Measurements from ENCODE around the gene ITGAX.
"Not testable (repeated sequence)": the region's sequence is repeated elsewhere in the genome, so short reads cannot be mapped to it uniquely, and the experiment has no call there.

Gene ITGAX

DNA sequence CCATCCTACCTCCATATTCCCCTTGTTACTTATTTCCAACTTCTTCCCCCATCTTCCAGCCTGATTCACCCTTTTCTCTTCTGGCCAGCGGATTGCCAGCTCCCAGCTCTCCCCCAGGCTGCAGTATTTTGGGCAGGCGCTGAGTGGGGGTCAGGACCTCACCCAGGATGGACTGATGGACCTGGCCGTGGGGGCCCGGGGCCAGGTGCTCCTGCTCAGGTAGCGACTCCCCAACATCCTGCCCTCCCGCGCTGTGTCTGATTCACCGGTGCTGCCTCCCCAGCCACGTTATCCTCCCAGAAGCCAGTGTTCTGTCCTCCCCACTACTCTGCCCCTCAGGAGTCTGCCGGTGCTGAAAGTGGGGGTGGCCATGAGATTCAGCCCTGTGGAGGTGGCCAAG is 57.8 kb downstream of the ITGAX start:
- no peak for DNase-seq

DNA sequence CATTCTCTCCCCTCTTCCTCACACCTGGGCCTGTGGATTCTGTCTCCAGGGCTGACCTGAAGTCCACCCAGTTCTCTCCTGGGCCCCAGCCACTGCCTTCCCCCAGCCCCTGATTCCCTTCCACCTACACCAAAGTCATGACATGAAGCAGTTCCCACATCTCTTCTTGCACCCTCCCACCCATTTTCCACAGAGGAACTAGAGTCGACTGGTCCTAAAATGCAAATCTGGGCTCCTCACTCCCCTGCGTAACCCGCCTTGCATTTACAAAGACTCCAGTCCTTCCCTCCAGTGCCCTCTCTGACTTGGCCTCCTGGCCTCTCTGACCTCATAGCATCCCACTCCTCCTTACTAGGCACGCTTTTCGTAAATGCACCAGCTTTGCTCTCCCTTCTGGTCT is 58.4 kb downstream of the ITGAX start:
- no peak for DNase-seq

DNA sequence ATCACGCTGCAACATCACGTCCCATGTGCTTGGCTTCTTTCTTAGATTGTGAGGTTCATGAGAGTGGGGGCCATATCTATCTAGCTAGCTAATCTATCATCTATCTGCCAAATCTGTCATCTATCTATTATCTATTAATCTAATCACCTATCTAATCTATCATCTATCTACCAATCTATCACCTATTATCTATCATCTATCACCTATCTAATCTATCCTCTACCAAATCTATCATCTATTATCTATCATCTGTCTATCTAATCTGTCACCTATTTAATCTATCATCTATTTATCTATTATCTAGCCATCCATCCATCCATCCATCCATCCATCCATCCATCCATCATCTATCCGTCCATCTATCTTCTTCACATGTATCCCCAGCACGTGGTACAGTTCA is 59.0 kb downstream of the ITGAX start:
- DNase-seq, result no peak

DNA sequence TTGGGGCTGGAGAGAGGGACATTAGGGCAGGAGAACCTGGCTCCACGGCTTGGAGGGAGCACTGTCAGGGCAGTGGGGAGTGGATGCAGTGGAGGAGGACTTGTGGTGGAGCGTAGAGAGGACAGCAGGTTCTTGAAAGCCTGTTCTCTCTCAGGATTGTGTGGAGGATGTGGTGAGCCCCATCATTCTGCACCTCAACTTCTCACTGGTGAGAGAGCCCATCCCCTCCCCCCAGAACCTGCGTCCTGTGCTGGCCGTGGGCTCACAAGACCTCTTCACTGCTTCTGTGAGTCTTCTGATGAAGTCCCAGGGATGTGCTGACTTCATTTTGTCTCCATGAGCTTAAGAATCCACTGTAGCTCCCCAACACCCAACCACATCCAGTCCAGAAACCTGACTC is 59.7 kb downstream of the ITGAX start:
- DNase-seq, result no peak

DNA sequence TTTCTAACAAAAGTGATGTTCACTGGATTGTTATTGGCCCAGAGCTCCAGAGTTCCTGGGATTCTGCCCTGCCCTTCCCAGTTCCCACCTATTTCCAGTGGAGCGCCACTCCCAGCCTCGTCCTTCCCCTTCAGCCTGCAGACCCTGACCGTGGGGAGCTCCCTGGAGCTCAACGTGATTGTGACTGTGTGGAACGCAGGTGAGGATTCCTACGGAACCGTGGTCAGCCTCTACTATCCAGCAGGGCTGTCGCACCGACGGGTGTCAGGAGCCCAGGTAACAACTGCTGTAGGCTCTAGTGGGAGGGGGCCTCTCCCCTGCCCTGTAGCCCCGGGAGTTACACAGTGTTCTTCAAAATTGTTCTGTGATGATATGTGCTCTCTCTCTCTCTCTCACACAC is 61.4 kb downstream of the ITGAX start:
- no peak for DNase-seq

DNA sequence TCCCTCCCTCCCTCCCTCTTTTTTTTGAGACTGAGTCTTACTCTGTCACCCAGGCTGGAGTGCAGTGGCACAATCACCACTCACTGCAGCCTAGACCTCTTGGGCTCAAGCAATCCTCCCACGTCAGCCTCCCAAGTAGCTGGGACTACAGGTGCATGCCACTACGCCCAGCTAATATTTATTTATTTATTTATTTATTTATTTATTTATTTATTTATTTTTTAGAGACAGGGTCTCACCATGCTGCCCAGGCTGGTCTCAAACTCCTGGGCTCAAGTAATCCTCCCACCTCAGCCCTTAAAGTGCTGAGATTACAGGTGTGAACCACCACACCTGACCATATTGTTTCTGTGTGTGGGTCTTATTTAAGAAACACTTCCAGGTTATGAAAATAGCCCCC is 62.1 kb downstream of the ITGAX start:
- DNase-seq, result not testable (repeated sequence)

DNA sequence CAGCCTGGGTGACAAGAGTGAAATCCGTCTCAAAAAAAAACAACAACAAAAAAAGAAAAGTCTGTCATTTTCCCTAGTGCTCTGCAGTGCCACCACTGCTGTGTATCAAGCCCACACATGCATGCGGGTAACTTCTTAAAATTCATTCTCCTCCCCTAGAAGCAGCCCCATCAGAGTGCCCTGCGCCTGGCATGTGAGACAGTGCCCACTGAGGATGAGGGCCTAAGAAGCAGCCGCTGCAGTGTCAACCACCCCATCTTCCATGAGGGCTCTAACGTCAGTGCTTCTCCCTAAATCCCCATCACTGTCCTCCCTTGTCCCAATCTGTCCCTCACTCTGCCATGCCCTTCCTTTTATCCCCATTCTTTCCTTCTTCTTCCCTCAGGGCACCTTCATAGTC is 62.9 kb downstream of the ITGAX start:
- DNase-seq, result no peak

DNA sequence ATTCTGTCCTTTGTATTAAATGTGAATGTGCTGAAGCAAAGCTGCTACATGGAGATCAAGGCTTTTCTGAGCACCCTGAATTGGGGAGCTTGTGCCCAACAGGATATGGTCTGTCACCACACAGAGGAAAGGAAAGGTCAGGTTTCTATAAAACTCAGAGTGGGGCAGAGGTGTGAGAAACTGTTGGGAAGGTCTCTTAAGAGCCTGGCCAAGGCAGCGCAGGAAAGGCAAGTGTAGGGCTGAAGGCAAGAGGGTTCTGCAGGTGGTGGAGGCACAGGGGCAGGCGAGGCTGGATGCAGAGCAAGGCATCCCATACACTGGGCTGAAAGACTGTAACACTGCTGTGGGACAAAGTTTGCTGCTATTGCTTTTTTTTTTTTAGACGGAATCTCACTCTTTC is 65.1 kb downstream of the ITGAX start:
- no peak for DNase-seq

DNA sequence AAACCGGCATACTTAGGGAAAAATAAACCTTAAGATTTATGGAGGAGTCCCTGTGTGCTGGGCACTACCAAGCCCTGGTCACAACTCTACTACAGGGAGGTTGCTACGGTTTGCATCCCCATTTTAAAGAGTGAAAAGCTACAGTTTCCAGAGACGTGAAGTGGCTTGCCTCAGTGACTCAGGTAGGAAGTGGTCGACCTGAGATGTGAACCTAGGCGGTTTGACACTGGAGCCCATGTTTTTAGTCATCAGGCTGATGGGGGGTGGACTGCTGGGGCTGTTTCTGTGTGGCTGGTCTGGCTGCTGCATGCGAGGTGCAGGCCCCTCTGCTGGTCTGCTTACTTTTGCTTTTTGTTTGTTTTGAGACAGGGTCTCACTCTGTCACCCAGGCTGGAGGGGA is 66.6 kb downstream of the ITGAX start:
- no peak for DNase-seq

DNA sequence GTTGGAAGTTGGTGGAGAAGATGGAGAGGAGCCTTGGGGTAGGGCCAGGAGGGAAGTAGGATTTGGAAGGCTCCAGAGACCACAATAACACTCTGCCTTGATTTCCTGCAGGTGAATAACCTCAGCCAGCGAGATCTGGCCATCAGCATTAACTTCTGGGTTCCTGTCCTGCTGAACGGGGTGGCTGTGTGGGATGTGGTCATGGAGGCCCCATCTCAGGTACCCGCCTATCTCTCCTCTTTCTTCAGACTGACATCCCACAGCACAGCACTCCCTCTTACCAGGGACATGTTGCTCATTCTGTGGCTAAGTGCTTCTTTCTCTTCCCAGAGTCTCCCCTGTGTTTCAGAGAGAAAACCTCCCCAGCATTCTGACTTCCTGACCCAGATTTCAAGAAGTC is 68.3 kb downstream of the ITGAX start:
- no peak for DNase-seq

DNA sequence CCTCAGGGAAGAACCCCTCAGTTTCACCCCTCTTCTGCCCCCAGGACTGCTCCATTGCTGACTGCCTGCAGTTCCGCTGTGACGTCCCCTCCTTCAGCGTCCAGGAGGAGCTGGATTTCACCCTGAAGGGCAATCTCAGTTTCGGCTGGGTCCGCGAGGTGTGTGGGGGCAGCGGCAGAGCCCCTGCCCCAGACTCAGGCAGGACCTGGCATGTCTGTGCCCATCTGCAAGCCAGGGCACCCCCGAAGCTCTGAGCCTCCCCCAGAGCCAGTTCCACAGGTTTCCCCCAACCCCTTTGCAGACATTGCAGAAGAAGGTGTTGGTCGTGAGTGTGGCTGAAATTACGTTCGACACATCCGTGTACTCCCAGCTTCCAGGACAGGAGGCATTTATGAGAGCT is 68.8 kb downstream of the ITGAX start:
- DNase-seq, result no peak

DNA sequence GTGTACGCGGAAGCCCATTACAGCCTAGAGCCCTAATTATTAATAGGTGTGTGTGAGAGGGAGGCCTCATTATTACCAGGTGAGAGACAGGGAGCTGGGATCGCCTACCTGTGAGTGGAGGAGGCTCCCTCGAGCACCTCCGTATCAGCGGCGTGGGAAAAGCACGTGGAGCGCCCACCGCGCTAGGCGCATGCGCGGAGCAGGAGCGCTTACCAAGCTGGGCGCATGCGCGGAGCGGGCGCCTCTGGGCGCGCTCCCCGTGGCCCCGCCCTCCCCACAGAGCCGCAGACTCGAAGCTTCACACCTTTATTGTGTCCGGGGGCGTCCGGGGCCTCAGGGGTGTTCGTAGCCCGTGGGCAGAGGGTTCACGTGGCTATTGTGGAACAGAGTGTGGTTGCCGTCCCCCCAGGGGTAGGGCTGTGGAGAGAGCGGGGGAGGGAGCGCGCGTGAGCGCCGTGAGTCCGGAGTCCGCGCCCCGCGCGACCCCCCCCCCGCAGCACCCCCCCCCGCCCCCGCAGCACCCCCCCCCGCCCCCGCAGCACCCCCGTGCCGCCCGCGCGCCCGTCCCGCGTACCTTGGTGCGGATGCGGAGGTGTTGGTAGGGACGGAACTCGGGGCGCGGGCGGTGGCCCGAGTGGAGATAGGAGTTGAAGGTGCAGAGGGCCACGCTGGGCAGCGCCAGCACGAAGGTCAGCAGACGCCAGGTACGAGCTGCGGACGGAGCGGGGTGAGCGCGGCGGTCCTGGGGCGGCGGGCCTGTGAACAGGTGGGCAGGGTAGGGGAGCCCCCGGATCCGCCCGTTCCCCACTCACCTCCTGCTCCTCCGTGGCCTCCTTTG is 72.7 kb downstream of the ITGAX start:
- peak; percentile 55 for DNase-seq

DNA sequence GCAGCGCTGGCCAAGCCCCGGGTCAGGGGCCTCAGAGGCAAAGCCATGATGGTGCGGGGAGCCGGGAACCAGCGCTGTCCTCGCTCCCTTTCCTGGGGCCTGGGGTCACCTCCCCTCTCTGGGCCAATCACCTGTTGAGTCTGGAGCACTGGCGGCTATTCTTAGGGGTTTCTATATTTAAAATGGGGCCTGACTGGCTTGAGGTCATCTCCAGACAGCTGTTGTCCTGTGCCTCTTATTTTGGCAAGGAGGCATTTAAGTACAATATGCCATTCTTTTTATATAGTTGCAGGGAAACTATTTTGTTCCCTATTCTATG is 73.3 kb downstream of the ITGAX start, which contains the start of gene COX6A2:
Gene COX6A2, minus strand, starts transcription at position 82 of the 319 bp plus-strand sequence. Its CDS starts 35 bp downstream, at position 47.
- DNase-seq, result no peak

DNA sequence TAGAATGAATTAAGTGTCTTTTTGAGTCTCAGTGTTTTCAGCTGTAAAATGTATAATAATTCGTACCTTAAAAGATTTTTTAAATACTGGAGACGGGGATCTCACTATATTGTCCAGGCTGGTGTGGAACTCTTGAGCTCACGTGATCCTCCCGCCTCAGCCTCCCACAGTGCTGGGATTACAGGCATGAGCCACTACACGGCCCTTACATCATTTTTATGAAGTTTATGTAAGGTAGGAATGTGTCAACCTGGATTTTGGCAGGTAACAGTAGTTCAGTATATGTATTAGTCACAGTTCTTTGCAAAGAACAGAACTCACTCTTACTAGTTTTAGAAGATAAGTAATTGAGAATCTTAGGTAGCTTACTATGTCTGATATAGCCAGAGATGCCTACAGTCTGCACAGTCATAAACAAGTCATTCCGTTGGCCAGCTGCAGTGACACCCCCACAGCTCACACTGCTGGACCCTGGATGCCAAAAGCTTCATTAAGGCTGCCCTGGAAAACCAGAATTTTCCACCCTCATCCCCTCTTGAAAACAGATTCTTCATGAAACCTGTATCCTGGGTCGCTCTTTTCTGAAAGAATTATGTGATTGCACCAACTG is 73.8 kb downstream of the ITGAX start:
- DNase-seq, result no peak

DNA sequence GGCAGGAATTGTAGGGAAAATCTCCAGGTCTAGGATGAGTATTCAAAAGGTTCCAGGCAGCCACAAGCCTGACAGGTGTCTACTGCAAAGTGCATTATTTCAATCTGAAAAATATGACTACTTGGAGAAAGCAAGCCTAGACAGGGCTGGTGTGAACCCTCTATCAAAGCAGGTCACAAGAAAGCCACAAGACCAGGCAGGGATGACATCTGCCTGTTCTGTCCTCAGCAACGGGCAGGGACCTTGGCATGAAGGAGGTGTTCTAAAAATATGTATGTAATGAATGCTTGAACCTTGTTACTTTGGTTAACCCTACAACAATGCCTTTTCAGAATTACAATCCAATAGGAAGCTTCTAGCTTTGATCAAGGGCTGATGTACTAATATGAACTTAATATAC is 74.3 kb downstream of the ITGAX start:
- DNase-seq, result no peak

DNA sequence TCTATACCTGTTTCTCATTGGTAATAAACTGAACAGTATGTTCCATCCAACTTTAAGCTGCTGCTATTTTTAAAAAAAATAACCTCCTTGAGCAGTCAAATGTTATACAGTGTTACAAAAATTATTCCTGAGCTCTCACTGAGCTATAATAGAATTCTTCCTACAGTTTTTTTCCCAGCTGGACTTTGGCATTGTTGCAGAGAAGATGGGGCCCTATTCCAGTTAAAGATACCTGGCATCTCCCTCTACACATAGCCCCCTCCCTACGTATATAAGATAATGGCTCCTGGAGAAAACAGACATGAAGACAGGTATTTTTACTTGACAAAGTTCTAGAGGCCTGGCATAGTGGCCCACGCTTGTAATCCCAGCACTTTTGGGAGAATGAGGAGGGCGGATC is 74.8 kb downstream of the ITGAX start:
- no peak for DNase-seq

DNA sequence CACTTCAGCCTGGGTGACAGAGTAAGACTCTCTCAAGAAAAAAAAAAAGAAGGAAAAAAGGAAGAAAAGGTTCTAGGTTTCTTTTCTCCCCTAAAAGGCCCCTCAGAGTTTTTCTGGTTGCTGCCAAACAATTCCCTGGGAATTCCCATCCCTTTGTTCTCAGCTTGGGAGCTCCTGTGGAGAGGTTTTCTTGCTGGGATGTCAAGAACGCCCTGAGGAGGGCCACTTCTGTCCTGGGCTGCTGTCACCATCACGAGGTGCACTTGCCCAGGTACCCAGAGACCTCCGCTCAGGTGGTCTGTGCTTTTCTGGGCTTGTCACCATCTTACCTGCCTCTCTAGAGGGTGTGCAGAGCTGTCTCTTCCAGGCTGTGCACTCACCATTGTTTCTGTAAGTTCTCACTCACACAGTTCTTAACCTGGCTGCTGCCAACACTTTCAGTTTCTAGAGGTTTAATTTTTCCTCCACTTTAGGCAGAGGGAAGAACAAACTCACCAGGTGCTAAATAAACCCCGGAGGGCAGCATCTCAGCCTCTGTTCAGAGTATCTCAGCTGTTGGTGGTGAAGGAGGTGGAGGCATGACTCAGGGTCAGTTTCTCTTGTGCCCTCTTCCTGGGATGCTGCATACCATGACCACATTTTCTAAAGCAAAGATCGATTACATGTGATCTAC is 75.5 kb downstream of the ITGAX start:
- no peak for DNase-seq
